ENCODE measurements around the gene AIP.

GRCh38 chr11:67437082-67437808 is 45.6 kb upstream of the AIP start, which contains the start of gene PTPRCAP:
- no peak for TF ChIP-seq CTCF (IDR thresholded peaks at IDR 0.05)
- TF ChIP-seq POLR2A (IDR thresholded peaks at IDR 0.05) = no peak
- TF ChIP-seq EP300 (IDR thresholded peaks at IDR 0.05) = no peak

Measured in ovary (tissue), 3 donors.